Measurements from ENCODE around the gene CXCL1.

Gene CXCL1

DNA sequence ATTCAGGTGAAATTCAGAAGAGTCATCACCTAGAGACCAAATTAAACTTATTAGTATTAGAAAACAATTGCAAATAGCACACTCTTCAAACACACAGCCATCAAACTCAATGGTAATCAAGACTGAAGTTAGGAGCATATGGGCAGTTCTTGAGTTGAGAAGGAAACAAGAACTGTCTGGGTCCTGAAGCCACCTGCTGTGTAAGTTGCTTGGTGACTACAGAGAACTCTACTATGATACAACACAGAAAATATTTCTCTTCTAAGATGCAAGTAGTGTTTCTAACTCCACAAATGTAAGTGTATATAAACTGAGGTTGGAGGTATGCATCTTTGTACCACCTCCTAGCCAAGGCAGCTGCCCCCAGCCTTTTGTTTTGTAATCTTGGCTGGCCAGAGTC lies 16.4 kb upstream of the CXCL1 start:
- DNase-seq: no peak

GRCh38 chr4:73853246-73853704 lies 15.9 kb upstream of the CXCL1 start, which contains the start of gene PF4V1:
Gene PF4V1, plus strand, starts transcription at chr4:73853296. Its CDS starts 67 bp downstream, at chr4:73853363.
- no peak for DNase-seq

DNA sequence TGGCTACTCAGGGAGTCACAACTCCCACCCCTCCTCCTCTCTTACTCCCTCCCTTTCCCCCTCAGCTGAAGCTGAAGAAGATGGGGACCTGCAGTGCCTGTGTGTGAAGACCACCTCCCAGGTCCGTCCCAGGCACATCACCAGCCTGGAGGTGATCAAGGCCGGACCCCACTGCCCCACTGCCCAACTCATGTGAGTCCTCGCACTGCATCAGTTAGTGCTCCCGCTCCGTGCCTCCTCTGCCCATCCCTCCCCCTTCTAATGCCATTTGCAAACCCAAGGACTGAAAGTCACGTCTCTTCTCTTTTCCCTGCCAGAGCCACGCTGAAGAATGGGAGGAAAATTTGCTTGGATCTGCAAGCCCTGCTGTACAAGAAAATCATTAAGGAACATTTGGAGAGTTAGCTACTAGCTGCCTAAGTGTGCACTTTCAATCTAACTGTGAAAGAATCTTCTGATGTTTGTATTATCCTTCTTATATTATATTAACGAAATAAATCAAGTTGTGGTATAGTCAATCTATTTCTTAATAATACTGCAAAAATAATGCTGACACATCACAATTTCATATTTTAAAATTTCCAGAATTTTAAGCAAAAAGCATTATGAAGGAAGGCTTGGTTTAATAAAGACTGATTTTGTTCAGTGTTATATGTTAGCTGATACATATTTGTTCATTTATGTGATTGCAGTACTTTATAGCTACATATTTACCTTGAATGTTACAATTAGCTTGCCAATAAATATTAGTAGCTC lies 15.3 kb upstream of the CXCL1 start:
- no peak for DNase-seq

DNA sequence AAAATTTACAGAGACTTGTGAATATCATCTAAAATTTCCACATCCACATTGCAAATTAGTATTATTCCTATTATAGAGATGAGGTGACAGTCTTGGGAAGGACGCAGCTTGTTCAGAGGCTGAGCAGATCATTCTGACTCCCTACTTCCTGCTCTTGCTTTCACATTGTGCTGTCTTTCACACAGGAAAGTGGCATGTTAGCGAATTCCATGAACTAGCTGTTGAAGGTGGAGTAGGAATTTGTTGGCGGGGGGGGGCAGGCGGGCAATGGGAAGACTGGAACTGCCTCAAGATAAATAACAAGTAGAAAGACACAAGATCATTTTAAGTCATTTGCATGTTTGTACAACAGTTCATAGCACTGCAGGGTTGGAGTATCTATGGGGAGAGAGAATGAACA lies 13.8 kb upstream of the CXCL1 start:
- DNase-seq: no peak

- DNase-seq: no peak
Measured at GRCh38 chr4:73856518-73856917, 12.7 kb upstream of the CXCL1 start.

GRCh38 chr4:73859614-73860088 lies 9.5 kb upstream of the CXCL1 start:
- DNase-seq: no peak

GRCh38 chr4:73860181-73860580 lies 9.0 kb upstream of the CXCL1 start:
- DNase-seq: no peak

DNA sequence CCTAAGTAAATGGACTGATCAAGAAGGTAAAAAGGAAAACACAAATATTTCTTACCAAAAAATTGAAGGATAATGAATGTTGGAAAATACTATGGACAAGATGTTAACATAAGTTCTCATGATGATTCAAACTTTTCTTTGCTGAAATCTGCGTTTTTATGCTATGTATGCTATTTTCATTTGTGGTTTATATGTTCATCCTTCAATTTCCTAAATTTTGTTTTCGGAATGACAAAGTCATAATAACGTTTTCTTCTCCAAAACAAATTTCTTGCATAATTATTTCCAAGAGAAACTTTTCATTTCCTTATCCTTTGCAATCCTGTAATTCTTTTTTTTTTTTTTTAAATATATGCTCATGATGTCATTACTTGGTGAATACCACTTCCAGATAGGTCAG lies 8.3 kb upstream of the CXCL1 start:
- no peak for DNase-seq

- DNase-seq: no peak
Measured at GRCh38 chr4:73862322-73862721, 6.9 kb upstream of the CXCL1 start.

DNA sequence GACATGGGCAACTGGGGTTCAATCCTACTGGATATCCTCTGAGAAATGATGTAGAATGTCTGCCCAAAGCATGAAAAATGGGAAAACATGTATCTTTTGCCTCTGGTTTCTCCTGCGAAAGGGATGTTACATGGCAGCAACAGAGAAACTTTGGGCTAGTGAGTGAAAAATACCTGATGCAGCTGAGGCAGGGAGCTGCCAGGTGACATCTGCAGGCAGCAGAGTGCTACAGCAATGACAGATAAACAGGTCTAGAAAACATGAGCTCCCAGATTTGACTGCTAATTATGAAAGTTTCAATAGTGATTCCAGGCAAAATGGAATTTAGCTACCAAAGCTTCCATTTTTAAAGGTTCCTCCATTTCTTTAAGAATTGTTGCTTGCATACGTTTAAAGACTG lies 4.8 kb upstream of the CXCL1 start:
- no peak for DNase-seq

- no peak for DNase-seq
Measured at GRCh38 chr4:73864961-73865360, 4.2 kb upstream of the CXCL1 start.

GRCh38 chr4:73865431-73866096 lies 3.6 kb upstream of the CXCL1 start:
- DNase-seq: no peak

DNA sequence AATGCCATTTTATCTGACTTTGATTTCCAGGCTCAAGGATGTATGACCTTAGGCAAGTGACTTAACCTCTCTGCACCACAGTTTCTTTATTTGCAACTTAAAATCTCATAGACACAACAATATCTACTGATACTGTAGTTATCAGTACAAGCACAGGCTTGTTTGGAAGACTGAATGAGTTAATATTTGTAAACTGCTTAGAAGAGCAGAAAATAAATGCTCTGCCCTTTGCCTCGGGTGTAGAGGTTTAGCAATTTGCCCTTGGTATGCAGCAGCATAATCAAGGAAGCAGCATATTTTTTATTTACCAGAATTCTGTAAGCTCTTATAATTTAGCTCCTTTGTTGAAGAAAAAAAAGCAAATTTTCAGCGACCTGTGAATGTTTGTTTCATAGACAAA lies 2.9 kb upstream of the CXCL1 start:
- no peak for DNase-seq

DNA sequence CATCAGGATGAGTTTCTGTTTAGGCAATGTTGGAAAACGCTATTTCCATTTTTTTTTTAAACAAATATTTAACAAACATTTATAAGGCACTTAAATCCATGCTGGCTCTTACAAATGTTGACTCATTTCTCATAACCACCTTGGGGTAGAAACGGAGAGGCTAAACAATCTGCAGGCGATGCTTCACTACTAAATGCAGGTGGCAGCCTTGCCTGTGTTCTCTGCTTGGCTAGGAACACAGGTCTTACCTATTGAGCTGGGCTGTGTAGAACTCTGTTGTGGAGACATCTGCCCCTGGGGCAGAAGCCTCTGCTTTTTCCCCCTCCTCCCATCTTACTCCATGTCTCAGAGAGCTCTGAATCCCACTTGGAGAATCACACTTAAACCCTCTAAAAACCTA lies 1.4 kb upstream of the CXCL1 start:
- DNase-seq: no peak

DNA sequence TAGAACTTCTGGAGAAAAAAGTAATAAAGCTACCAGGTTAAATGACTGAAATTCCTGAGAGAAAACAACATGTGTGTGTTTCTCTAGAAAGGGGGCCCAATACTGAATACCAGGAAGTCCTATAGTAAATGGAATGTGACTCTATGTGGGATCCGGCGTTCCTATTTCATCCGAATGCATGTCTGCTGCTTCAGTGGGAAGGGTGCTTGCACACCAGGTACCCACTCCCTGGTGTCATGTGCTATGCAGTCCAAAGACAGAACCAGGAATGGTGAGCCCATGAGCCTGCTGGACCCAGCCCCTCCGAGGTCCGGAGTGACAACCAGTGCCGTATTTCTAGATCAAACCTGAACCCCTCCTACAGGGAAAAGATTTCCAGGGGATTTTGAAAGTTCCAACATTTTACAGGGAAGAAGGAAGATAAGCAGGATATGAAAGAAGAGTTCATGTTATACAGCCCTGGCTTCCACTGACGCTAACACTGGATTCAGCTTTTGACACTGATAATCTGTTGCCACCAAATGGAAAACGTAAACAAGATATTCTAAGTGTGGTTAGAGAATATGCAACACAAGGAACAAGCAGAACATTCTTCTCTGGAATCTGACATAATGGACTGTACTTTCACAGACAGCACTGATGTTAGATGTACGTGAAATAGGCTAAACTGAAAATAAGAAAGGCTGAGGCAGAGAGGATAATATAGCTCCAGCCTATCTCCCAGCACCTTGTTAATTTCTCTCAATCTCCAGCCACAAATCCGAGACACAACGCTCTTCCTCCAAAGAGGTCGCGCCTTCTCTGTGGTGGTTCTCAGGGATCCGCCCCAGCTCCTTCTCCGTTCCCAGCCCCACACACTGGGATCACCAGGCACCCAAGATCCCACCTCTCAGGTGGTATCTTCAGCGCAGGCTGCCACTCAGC lies 725 bp upstream of the CXCL1 start:
- no peak for DNase-seq

DNA sequence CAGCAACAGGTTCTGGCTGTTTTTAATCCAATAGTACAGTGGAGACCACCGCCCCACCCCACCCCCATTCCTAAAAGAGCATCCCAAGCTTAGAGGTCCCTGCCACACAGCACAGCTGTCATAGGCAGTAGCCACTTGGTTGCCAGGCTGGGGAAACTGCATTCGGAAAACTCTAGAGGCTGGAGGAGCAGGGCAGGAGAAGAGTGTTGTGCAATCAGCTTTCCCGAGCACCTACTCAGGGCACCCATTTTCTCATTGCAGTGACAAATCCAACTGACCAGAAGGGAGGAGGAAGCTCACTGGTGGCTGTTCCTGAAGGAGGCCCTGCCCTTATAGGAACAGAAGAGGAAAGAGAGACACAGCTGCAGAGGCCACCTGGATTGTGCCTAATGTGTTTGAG lies 1.1 kb downstream of the CXCL1 start:
- DNase-seq: no peak

GRCh38 chr4:73870768-73871167 lies 1.6 kb downstream of the CXCL1 start:
- no peak for DNase-seq

- no peak for DNase-seq
Measured at GRCh38 chr4:73871511-73872310, 2.5 kb downstream of the CXCL1 start.

DNA sequence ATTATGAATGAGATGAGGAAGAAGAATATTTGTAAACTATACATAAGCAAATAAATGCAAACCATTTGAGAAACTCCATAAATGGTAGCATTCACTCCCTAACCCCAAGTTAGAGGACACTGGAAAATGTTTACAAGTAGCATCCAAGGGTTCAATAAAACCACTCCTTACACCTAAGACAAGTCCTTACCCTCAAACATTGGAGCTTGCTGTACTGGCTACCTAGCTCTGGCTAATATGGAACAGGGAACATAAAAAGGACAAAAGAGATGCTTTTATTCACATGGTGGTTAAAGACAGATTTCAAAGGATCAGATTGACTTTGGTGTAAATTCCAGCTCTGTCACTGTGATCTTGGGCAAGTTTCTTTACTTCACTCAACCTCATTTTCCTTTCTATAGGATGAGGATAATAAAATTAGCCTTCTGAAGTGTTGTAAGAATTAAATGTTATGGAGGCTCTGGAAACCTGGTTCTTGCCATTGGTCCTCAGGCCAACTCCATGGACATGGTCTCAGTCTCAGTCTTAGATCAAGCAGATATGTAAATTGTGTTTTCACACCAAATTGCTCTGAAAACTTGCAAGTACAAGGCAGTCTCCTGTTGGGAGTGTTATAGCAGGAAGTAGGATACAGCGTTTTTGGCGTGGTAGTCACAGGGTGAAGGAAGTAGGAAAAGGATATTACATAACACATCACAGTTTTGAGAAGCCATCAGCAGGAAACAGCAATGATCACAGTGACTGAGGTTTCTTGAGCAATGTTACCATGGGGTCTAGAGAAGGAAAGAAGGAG lies 3.3 kb downstream of the CXCL1 start:
- no peak for DNase-seq

DNA sequence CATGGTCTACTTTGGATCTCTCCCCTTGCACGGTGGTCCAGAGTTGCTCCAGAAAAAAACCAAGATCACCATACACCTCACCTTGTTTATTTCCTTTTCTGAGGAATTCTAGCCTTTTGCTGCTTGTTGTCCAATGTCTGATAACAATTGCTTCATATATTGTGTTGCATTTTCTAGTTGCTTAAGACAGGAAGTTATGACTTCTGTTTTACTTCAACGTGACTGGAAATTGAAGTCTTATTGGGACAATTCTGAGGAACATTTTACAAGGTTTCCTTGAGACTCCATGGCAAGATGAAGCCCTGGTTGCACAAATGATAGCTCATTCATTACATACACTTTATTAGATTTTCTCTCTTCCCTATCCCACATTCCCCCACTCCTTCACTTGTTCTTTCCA lies 5.2 kb downstream of the CXCL1 start:
- no peak for DNase-seq

DNA sequence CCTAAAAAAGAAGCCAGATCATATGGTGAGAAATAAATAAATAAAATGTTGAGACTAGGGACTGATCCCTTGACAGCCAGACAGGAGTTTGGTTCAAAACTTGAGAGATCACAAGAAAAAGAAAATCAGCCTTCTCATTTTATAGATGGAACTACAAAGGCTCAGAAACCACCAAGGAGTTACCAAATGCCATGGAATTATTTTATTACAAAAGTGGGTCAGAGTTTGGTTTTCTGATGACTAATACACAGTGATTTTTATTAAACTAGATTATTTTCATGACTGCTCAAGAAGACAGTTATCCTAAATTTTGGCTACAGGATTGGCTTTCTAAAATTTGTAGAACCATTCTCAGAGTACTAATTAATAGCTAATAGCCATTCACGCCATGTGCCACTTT lies 6.2 kb downstream of the CXCL1 start:
- DNase-seq: no peak

DNA sequence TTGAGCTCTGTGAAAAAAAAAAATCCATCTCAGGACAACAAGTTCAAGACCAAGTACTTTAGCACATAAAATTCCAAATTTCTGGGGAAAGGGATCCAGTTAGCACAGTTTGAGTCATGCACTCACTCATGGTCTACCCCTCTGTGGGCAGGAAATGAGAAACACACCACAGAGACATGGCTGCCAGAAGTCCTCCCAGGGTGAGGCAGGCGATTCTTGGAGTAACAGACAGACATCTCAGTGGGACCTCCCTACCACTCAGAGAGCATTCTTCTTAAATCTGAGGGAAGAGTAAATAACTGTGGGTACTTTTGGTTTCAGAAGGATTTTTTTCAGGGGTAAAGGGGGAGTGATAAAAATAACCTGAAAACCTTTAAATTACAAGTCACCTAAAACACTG lies 14.1 kb downstream of the CXCL1 start:
- no peak for DNase-seq
